Neural progenitor cell (in vitro differentiated cells): Measurements from ENCODE around the gene LDB2.

Source experiments
- EZH2 ChIP-seq: fragments of 200-600 bp; sonication (generic); IDR thresholded peaks from 2 replicates; pipeline ENCODE4 v1.6.1; 2017; ENCODE audit warnings: antibody characterized with exemption, mild to moderate bottlenecking, moderate library complexity
- TF ChIP-seq, protein P1 (sequence below): fragments of 200-600 bp; sonication (generic); IDR thresholded peaks from 2 replicates; pipeline ENCODE4 v1.5.1; 2017; ENCODE audit warnings: antibody characterized with exemption, mild to moderate bottlenecking

DNA sequence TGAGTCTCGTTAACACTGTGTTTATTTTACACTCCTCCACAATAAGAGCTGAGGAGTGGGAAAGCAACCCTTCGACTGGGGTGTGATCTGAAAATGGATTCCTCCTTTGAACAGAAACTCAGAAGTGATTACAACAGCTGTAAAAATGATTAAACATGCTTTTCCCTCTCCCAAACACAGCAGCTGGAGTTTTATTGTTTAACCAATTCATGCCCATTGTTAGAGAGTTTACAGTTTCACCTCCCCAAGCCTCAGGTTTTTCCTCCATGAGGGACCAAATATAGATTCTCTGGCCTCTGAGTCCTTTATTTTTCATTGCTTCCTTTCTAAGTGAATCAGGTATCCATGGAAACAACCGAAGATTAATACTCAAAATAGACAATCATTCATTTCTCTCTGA, 409.2 kb downstream of the LDB2 start:
- TF ChIP-seq, protein P1, sequence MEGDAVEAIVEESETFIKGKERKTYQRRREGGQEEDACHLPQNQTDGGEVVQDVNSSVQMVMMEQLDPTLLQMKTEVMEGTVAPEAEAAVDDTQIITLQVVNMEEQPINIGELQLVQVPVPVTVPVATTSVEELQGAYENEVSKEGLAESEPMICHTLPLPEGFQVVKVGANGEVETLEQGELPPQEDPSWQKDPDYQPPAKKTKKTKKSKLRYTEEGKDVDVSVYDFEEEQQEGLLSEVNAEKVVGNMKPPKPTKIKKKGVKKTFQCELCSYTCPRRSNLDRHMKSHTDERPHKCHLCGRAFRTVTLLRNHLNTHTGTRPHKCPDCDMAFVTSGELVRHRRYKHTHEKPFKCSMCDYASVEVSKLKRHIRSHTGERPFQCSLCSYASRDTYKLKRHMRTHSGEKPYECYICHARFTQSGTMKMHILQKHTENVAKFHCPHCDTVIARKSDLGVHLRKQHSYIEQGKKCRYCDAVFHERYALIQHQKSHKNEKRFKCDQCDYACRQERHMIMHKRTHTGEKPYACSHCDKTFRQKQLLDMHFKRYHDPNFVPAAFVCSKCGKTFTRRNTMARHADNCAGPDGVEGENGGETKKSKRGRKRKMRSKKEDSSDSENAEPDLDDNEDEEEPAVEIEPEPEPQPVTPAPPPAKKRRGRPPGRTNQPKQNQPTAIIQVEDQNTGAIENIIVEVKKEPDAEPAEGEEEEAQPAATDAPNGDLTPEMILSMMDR, result no peak
- TF ChIP-seq EZH2, result no peak
